Testis (tissue), 3 donors: ENCODE results near the gene TREX2. TPM values are rescaled to one million over a fixed set of nuclear protein-coding genes. Genes with fewer than 3 reads are reported as not detected.

ENCODE experiments used
- DNase-seq: peaks from one replicate; pipeline ENCODE4 v3.0.0-alpha.2; 2019
- H3K27ac ChIP-seq, 2 donors: fragments of 200-600 bp; sonication (generic); one replicate each; pipeline ENCODE4 v1.5.1; 2019
- H3K27me3 ChIP-seq: fragments of 200-600 bp; sonication (generic); one replicate; pipeline ENCODE4 v1.5.1; 2019
- H3K36me3 ChIP-seq: fragments of 200-600 bp; sonication (generic); one replicate; pipeline ENCODE4 v1.5.1; 2017; ENCODE audit warnings: low read depth; ENCODE audit errors: missing control alignments
- H3K4me1 ChIP-seq: fragments of 200-600 bp; sonication (generic); one replicate; pipeline ENCODE4 v1.5.1; 2019
- H3K4me3 ChIP-seq, 2 donors: fragments of 200-600 bp; sonication (generic); one replicate each; pipeline ENCODE4 v1.5.1; 2017 to 2019
- H3K9me3 ChIP-seq: fragments of 200-600 bp; sonication (generic); one replicate; pipeline ENCODE4 v1.5.1; 2017
- POLR2A ChIP-seq: fragments of 450-650 bp; IDR thresholded peaks from one replicate; pipeline ENCODE4 v1.6.1; 2017; ENCODE audit warnings: antibody characterized with exemption, mild to moderate bottlenecking, moderate library complexity
- WGBS, 2 donors: methylation state at CpG; one replicate each; pipeline ENCODE4 v1.1.5; 2018; 5-methylcytosine and 5-hydroxymethylcytosine counted together
- intact Hi-C: fragments of 100-400 bp; cut with DNase I; formaldehyde crosslinking; loops from one replicate; pipeline ENCODE4 v1.15.1; 2023; ENCODE audit warnings: low total_unique reads
- polyA plus RNA-seq: library from polyadenylated mRNA; stranded (reverse); fragments of 350-450 nt; fragmentation: Illumina TruSeq; extraction: RNeasy Lipid Tissue Mini Kit (QIAGEN cat#74804); gene quantifications from one replicate; pipeline ENCODE4 v1.2.3, GENCODE V29; 2014; ENCODE audit warnings: low read depth, low replicate concordance; ENCODE audit not compliant: insufficient read depth
- total RNA-seq, 2 donors: library from RNA; depleted of rRNA; stranded (reverse); fragments of >200 nt; gene quantifications; one replicate each; pipeline ENCODE4 v1.2.3, GENCODE V29; 2016
- TF ChIP-seq, protein P1 (sequence below), 3 experiments: fragments of 450-650 bp in 2 of 3; fragments of 200-600 bp in 1 of 3; sonication (generic) in 1 of 3; IDR thresholded peaks; one replicate each; pipeline ENCODE4 v1.5.1; 2016 to 2019; ENCODE audit warnings: antibody characterized with exemption in 3 of 3, mild to moderate bottlenecking in 2 of 3, moderate library complexity in 1 of 3

Gene TREX2
- total and polyA plus RNA-seq, 3 donors from 2014 or later: 0.51 to 7.5 (median 4.0) TPM

DNA sequence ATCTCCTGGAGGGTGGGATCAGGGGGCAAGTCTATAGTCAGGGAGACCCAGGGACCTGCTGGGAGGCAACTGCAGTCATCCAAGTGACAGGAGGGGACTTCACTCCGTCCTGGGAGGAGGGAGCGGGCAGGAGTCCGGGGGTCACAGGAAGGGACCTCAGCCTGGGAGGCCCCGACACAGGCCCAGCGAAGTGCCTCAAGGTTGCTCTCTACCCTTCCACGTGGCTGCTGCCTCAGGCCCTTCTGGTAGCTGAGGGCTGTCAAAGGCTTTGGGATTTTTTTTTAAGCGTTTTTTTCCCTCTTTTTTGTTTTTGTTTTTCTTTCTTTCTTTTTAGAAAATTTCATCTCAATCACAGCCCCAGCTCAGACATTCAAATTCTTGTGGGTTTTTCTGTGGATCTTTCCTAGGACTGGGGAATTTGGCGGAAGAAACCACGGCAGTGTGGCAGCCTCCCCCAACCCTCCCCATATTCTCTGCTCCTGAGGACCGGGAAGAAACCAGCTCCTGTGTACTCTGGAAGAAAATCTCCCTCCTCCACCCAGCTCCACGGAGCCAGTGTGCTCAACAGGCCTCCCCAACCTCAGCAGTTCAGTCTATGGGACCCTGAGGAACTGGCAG, 25.9 kb upstream of the TREX2 start:
- Histone ChIP-seq H3K4me3 (no peak overlapping the region), H3K4me1 (peaks cover 9% of the 10 kb centered on the region), H3K27ac (peak overlapping the region in 1 of 2 donors; percentile 1), H3K36me3 (no peaks in the 10 kb centered on the region), H3K27me3 (no peaks in the 10 kb centered on the region), H3K9me3 (no peaks in the 10 kb centered on the region)
- 53 to 62% methylated on average over 7 to 11 of the region's 11 CpGs for WGBS, 2 donors
- TF ChIP-seq, protein P1, sequence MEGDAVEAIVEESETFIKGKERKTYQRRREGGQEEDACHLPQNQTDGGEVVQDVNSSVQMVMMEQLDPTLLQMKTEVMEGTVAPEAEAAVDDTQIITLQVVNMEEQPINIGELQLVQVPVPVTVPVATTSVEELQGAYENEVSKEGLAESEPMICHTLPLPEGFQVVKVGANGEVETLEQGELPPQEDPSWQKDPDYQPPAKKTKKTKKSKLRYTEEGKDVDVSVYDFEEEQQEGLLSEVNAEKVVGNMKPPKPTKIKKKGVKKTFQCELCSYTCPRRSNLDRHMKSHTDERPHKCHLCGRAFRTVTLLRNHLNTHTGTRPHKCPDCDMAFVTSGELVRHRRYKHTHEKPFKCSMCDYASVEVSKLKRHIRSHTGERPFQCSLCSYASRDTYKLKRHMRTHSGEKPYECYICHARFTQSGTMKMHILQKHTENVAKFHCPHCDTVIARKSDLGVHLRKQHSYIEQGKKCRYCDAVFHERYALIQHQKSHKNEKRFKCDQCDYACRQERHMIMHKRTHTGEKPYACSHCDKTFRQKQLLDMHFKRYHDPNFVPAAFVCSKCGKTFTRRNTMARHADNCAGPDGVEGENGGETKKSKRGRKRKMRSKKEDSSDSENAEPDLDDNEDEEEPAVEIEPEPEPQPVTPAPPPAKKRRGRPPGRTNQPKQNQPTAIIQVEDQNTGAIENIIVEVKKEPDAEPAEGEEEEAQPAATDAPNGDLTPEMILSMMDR (IDR thresholded peaks at IDR 0.05): no peak
- TF ChIP-seq POLR2A: no peak
- intact Hi-C loops: loop anchor here (5.0 kb wide), 1 partner anchor 36 kb away; no protein-coding TSS in a partner anchor
- no peak for DNase-seq

DNA sequence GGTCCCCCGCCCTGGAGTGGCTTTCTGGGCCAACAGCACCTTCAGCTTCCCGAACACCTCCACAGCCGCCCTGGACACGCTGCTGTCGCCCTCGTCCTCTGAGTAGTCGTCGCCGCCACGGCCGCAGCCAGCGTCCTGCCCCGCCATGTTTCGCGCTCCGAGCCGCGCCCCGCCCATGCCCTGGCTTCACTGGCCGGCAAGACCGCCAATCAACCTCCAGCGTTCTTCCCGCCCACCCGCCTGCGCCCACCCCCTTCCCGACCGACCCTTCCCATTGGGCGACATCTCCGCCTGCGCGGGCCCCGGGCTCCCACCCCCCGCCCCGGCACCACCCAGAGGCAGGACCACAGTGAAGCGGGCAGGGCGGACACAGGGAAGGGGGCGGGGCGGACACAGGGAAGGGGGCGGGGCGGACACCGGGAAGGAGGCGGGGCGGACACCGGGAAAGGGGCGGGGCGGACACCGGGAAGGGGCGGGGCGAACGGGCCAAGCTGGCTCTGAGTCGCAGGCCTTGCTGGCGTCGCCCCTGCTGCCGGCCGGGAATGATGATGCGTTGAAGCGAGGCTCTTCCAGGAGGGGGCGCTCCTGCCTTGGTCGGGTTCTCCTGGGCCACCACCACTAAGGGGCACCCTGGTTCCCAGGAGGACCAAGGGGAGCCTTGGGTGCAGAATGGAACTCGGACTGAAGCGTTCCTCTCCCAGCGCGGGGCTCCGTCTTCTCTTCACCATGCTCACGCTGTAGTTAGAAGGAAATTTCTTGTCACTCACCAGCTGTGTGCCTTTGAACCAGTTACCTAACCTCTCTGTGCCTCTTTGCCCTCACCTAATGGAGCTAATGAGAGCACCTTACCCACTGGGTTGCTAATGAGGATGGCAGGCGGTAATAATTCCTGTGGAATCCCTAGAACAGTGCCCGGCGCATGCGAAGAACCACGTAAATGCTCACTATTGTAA, 24.8 kb upstream of the TREX2 start, which contains the start of gene HAUS7:
Gene HAUS7 (minus strand): TSS at position 166 of the 953 bp plus-strand sequence. CDS start 19 bp downstream, at position 147.
- 36 to 39% methylated on average over 10 to 12 of the region's 70 CpGs for WGBS, 2 donors
- no peaks in the 10 kb centered on the region for H3K9me3 ChIP-seq
- H3K4me1 ChIP-seq: peaks cover 8% of the 10 kb centered on the region
- H3K27ac ChIP-seq: peak within 1 kb of the TSS in 1 of 2 donors; percentile 1
- H3K27me3 ChIP-seq: no peaks in the 10 kb centered on the region
- H3K4me3 ChIP-seq: peak within 1 kb of the TSS; percentile 55 to 65
- intact Hi-C loops: loop anchor here (5.0 kb wide), 1 partner anchor 37 kb away; no protein-coding TSS in a partner anchor
- DNase-seq: peak; percentile 88
- no peak for TF ChIP-seq POLR2A
- TF ChIP-seq, protein P1 (IDR thresholded peaks at IDR 0.05): peak; percentile 37 to 72 (median 62)
- no peaks in the 10 kb centered on the region for H3K36me3 ChIP-seq

DNA sequence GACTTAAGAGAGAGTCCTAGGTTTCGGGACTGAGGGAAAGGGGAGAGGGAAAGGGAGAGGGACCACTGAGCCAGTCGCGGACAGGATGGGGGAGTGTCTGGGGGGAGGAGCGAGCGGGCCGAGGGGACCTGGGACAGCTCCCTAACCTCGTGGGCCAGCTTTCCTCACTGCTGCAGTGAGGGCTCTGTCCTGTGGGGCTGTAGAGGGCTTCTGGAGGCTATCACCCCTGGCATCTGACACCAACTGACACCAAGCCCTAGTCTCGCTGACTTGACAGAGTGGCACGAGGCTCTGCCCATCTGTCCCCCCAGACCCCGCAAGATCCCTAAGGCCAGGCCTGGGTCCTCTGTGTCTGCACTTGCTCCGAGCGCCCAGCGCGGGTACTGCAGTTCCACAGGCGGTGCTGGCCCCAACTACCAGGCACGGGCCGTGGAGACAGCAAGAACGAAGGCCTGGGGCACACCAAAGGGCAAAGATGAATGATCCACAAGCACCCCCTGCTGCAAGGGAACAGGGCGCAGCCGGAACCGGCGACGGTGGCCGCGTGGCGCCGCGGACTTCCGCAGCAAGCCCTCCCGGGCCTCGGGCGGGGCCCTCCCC, 24.1 kb upstream of the TREX2 start:
- DNase-seq: peak; percentile 22
- TF ChIP-seq, protein P1 (IDR thresholded peaks at IDR 0.05): peak in 1 of 3 experiments; percentile 2
- no peak for TF ChIP-seq POLR2A
- no peak overlapping the region for H3K27ac ChIP-seq
- WGBS, 2 donors: 2% methylated on average over 6 of the region's 32 CpGs; no CpG with 5 or more reads in 1 of the 2 donors
- intact Hi-C loops: loop anchor here (5.0 kb wide), 1 partner anchor 37 kb away; no protein-coding TSS in a partner anchor
- peak overlapping the region; percentile 55 to 65 for H3K4me3 ChIP-seq
- no peaks in the 10 kb centered on the region for H3K27me3 ChIP-seq
- H3K4me1 ChIP-seq: peaks cover 5% of the 10 kb centered on the region
- no peaks in the 10 kb centered on the region for H3K36me3 ChIP-seq
- no peaks in the 10 kb centered on the region for H3K9me3 ChIP-seq

- TF ChIP-seq POLR2A: no peak
- TF ChIP-seq, protein P1 (IDR thresholded peaks at IDR 0.05): no peak
- no peaks in the 10 kb centered on the region for H3K9me3 ChIP-seq
- H3K27ac ChIP-seq: no peak overlapping the region
- H3K36me3 ChIP-seq: no peaks in the 10 kb centered on the region
- peak; percentile 23 for DNase-seq
- 83% methylated on average over 1 to 9 of the region's 12 CpGs for WGBS, 2 donors
- intact Hi-C loops: no loop called here
- no peaks in the 10 kb centered on the region for H3K27me3 ChIP-seq
- H3K4me1 ChIP-seq: peaks cover 4% of the 10 kb centered on the region
- H3K4me3 ChIP-seq: no peak overlapping the region
These were observed 22.2 kb upstream of the TREX2 start for GRCh38 chrX:153468008-153468580.
